Measurements from ENCODE around the gene LDLRAD4.

LDLRAD4 gene

DNA sequence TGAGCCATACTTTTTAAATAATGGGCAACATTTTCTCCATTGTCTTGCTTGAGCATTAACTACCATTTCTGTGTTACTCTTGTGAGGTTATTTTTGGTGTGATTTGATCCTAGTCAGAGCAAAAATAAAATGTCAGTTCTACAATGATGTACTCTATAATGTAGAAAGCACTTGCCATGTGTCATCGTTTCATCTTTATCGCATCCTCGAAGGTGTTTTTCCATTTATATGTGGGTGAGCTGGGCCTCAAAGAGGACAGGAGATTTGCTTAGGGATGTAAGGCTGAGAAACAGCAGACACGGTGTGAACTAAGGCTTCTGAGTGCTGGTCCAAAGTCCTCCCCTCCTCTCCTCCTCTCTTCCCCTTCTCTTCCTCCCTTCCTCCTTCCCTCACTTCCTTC lies 308.0 kb downstream of the LDLRAD4 start:
- DNase-seq = no peak

DNA sequence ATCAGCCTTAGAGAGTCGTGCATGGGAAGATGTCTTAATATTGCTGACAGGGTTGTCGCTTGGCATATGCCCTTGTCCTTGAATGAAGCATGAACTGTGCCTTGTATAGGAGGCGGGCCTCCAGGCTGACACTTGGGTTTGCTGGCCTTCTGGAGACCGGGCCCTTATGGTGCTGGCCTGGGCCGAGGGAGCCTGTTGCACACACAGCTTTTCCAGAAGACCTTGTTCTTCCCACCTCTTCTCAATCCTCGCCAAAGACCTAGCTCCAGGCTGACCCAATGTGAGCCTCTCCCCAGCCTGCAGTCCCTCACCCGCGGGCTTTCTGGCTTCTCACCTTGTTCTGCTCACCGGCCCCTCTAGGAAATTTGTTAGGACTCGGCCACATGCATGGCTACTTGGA lies 308.7 kb downstream of the LDLRAD4 start:
- DNase-seq = no peak

DNA sequence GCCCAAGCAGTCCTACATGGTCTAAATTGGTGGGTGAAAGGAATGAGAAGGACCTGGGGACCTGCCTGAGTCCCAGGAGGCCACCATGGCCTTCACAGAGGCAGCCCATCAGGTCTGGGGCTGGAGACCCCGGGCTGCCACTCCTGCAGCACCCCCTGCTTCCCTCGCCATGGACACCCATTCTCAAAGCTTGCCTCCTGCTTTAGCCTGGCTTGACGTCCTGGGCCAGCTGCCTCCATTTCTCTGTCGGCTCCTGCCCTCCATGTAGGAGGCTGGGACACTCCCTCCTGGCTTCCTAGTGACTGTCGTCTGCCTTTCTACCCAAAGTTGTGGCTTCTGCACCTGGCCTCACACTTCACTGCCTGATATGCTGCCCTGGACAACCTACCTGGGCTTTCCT lies 309.2 kb downstream of the LDLRAD4 start:
- no peak for DNase-seq

DNA sequence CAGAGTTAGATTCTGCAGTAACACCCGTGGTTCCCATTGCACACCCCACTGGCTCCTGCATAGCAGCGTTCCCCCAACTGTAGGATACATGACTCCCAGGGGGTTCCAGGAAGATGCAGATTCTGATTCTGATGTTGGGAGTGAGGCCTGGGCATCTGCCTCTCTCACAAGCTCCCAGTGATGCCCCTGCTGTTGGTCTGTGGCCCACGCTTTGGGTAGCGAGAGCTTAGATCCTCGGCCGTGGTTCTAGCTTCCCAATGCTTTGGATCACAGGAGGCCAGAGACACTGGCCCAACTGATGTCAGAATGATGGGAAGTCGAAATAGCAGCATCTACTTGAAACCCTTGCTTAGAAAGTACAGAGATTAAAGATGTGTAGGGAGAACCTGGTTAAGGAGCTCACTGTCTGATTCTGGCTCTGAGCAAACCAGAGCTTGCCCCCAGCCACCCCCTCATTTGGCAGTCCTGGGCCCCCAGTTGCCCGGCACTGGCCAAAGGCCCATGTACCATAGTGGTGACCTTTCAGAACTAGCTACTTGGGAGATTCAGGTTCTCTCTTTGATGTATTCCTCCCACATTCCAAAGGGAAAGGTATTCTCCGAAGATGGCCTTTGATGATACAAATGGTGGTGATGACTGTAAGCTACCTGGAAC lies 310.3 kb downstream of the LDLRAD4 start:
- DNase-seq = no peak

DNA sequence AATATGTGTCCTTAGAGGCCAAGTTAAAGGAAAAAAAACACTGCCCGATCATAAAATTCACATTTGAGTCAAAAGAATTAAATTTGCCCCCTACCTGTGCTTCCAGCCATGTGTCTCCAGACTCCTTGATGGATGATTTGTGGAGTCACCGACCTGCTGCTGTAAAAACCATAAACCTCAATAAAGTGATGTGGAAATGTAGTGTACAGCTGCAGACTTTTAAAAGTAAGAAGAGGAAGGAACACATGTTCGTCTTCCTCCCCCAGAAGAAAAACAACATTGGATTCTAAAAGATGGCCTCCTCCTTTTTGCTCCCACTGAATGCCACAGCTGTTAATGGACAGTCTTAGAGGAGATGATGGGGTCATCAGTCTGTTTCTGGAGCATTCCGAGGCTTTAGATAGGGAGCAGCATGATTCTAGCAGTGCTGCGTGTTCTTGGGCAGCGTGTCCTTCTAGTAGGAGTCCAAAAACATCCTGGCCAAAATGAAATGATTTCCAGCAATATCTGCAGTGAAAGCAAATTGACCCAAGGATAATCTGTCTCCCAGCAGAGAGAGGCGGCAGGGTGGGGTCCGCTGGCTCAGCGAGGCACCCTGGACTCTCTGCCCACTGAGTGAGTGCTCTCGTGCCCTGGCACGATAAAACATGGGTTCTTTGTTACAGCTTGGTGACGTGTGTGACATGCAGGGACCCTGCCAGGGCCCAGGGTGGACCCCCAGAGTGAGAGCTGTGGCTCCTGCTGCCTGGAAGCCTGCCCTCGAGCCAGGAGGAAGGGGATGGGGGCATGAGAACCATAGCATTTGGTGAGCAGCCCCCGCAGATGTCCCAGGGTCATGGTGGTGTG lies 311.7 kb downstream of the LDLRAD4 start:
- no peak for DNase-seq

DNA sequence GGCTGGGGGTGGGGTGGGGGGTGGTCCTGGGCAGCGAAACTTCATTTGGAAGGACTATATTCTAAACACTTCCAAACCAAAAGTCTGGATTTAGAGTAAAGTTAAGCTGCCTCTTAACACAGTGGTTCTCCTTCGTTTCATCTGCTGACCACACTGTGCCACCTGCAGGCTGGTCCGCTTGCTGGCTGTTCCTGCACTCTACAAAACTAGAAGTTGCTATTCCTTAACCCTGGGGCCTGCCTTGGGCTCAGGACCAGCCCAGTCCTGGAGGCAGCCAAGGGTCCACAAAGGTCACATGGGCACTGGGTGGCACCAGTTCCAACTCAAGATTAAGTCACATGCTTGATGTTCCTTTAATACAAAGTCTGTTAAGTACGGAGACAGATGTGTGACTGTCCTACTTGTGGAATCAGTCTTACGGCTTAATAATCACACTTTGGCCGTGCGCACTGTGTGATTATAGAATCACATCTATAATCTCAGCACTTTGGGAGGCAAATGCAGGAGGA lies 312.4 kb downstream of the LDLRAD4 start:
- peak; percentile 65 to 74 for DNase-seq

DNA sequence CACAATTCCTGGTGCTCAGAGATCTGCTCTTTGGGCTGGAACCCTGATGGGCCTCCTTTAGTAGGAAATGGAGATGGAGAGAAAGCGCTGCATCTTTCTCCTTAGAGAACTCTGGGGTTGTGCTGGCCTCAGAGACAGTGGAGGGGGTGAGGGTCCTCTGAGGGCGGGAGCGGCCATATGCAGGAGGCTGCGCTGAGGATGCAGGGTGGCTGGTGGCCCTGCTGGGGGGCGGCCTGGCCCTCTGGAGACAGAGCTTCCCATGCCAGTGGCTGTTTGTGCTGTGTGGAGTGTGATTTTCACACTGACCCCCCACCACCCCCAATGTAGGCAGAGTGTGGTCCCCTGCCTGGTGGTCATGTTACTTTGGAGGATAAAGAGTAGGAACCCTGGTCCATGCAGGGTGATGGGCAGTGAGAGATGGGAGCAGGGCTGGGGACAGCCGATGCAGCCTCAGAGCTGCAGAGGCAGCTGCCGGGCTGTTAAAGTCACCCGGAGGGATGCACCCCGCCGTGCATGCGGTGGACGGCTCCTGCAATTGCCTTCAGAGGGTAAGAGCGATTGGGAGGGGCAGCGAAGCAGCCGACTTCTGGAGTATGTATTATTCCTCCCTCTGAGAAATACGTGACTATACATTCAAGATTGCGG lies 313.2 kb downstream of the LDLRAD4 start:
- no peak for DNase-seq

DNA sequence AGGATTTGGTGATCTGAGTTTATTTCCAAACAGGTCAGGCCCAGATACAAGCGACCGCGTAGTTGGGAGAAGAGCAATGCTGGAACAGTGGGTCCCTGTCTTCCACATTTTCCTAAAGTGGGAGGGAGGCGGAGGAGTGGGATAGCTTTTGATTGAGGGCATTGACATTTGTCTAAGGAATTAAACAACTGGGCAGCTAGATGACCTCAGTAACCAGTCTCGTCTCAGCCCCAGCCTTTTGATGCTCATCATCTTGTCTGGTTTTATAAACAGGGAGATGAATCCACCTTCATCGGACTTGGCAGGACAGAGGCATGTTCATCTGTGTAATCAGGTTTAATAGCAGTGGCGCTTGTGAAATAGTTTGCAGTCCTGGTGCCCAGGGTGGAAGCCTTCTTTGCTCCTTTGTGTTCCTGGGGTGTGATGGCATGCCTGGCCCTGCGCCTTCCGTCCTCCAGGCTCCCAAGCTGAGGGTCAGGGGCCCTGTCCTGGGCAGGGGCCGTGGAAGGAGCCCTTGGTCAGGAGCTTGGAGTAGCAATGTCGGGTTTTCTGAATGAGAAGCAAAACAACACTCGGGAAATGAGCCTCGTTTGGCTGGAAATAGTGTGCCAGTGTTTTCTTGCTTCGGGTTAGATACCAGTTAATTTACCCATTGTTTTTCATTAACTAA lies 314.0 kb downstream of the LDLRAD4 start:
- DNase-seq = no peak

DNA sequence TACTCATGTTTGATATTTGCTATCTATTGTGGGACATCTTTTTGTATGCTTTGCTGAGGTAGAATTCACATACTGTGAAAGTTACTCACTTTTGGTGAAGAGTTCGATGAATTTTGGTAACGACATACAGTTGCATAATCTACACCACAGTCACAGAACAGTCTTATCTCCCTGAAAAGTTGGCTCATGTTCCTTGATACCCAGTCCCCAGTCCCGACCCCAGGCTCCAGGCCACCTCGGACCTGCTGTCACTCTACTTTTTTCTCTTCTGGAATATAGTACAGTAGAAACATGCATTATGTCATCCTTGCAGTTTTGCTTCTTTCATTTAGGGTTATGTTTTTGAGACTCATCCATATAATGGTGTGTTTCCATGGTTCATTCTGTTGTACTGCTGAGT lies 316.1 kb downstream of the LDLRAD4 start:
- DNase-seq = no peak

DNA sequence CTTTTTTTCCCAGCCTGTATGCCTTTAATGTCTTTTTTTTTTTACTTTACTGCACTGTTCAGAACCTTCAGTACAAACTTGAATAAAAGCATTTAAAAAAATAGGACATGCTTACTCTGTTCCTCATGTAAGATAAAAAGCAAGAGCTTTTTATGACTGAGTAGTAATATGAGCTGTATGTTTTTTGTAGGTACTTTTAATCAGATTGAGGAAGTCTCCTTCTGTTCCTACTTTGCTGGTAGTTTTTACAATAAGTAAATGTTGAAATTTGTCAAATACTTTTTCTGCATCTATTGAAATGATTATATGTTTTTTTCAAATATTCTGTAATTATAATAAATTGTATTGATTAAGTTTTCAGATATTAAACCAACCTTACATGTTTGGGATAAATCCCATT lies 318.0 kb downstream of the LDLRAD4 start:
- no peak for DNase-seq

DNA sequence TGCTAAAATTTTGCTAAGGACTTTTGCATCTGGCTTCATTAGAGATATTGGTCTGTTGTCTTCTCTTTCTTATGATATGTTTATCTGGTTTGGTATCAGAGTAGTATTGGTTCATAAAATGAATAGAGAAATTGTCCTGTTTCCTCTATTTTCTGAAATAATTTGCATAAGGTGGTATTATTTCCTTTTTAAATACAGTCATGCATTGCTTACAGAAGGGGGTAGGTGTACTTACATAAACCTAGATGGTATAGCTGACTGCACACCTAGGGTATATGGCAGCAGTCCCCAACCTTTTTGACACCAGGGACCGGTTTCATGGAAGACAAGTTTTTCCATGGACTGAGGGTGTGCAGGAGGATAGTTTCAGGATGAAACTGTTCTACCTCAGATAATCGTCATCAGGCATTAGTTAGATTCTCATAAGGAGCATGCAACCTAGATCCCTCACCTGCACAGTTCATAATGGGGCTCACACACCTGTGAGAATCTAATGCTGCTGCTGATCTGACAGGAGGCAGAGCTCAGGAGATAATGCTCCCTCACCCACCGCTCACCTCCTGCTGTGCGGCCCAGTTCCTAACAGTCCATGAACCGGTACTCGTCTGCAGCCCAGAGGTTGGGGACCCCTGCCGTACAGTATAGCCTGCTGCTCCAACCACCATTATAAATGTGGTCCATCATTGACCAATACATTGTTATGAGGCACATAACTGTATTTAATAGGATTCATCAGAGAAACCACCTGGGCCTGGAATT lies 318.6 kb downstream of the LDLRAD4 start:
- DNase-seq = no peak

DNA sequence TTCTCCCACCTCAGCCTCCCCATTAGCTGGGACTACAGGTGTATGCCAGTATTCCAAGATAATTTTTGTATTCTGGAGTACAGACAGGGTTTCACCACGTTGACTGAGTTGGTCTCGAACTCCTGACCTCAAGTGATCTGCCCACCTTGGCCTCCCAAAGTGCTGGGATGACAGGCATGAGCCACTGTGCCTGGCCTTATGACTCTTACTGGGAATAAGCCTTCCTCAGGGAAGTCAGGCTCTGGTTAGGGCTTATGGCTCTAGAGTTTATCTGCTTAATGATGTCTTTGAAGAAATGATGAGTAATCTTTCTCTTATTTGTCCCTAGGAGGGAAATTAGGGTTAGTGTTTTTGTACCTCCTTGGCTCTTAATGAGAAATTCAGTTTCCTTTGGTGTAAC lies 320.1 kb downstream of the LDLRAD4 start:
- no peak for DNase-seq

DNA sequence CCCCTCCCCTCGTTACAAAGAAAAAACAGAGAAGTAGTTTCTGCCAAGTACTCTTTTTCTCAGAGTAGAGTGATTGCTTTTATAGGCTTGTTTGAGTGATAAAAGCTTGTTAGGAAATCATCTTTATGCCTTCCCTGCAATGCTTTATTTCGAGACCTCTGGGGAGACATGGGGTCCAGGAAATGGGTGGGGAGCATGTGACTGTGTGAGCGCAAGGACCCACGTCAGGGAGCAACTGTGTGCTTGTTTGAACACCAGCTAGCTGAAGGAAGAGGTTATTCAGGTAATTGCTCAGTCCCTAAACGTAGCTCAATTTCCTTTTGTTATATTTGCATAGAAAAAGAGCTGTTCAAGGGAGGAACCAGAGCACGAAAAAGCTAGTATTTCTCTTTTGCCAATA lies 320.5 kb downstream of the LDLRAD4 start:
- DNase-seq = no peak

DNA sequence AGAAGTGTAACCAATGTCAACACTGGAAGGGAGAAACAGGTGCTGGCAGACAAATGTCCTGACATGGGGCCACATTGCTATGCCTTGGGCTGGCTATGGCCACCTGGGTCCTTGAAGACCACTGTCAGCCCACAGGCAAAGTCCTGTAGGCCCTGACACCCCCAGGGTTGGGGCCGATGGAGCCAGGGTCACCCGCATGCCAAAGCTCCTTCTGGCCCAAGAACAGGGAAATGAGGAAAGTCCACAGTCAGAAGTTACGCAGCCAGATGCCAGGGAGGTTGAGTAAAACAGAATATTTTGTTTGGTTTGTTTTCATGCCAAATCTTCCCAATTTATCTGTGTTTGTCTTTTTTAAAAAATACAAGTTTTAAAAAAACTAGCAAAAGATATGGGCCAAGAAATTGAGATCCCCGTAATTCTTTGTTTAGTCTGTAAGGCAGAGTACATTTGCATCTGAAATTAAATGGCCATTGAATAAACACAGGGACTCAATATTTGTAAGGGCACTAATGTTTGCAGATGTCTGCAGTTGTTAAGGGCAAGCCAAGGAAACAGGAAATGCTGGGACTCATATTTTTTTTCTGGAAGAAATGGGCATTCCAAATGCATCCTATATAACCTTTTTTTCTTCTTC lies 321.4 kb downstream of the LDLRAD4 start:
- no peak for DNase-seq

DNA sequence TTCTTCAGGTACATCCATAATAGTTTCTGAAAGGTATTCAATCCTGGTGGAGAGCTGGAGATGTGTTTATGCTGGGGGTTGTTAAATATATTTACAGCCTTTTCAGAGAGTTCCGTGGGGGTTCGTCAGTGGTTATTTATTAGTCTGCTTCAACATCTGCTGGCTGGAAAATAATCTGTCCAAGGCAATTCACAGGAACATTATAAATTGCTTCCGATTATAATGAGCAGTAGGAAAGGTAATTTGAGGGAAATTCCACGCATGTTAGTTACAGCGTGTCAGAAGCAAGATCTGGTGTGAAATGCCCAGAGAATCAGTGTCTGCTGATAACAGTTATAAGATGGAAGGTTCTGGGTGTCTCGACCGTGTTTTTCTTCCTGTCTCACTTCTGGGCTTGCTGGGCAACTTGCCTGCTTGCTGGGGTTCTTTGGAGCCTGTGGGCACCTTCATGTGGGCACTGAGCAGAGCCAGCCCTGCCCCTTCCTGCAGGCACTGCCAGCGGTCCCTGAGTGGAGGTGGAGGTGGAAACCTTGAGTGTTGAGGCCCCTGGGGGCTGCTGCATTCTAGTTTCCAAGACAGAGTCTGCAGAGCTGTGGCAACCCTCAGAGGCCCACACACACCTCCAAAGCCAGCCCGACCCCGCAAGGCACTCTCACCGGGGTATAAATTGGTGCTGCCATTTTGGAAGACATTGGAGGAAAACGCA lies 322.1 kb downstream of the LDLRAD4 start:
- DNase-seq = no peak

DNA sequence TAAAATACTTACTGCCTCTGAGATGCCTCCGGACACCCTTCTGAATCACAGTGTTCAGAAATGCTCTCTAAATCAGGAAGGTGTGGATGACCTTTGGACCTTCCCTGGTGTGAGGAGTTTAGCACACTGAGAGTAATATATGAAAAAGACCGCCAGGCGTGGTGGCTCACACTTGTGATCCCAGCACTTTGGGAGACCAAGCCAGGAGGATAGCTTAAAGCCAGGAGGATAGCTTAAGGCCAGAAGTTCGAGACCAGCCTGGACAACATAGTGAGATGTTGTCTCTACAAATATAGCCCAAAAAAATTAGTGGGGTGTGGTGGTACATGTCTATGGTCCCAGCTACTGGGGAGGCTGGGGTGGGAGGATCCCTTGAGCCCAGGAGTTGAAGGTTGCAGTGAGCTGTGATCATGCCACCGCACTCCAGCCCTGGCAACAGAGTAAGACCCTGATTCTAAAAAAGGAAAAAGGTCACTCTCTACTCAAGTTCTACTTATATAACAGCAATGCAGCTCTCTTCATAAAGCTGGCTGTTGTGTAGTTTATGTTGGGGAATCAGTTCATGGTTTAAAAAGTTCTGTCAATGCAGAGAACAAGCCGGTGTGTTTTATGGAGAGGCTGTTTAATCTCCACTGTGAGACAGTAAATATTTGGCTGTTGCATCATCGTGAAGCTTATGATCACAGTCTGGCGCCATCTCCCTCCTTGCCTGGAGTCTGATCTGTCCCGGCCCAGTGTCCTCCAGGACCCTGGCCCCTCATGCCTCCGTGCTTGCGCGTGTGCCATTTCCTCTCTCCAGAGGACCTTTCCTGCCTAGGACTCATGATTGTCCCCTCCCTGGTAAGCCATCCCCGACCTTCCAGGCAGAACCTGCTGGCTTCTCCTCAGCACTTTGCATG lies 323.3 kb downstream of the LDLRAD4 start:
- no peak for DNase-seq

DNA sequence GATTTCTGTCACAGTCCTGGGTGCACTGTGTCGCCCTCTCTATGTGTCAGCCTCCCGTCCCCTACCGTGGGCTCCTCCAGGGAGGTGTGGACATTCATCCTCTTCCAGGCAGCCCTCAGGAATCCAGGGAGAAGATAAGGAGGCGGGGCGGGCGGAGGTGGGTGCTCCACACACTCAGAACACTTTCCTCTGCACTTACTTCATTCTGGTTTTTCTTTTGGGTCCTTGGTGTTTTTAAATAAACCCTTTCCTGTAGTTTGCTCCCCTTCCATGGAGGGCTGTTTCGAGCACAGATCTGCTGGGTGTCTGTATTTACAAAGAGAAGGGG lies 323.9 kb downstream of the LDLRAD4 start:
- no peak for DNase-seq

DNA sequence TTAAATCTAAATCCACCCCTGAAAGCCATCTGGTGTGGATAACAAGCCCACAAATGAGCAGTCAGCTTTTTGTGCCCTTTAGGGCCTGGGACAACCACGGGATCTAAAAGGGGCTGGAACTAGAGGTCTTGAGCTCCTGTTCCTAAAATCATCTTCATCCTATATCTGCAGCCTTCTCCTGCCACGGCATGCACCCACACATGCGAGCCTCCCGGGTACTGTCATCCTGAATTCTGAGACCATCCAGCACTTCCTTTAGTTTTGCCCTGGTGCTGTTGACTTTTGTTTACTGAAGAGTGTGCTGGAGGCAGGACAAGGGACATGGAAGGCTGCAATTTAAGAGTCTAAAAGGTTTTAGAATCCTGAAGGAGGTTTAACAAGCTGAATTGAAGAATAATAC lies 324.6 kb downstream of the LDLRAD4 start:
- DNase-seq = no peak

DNA sequence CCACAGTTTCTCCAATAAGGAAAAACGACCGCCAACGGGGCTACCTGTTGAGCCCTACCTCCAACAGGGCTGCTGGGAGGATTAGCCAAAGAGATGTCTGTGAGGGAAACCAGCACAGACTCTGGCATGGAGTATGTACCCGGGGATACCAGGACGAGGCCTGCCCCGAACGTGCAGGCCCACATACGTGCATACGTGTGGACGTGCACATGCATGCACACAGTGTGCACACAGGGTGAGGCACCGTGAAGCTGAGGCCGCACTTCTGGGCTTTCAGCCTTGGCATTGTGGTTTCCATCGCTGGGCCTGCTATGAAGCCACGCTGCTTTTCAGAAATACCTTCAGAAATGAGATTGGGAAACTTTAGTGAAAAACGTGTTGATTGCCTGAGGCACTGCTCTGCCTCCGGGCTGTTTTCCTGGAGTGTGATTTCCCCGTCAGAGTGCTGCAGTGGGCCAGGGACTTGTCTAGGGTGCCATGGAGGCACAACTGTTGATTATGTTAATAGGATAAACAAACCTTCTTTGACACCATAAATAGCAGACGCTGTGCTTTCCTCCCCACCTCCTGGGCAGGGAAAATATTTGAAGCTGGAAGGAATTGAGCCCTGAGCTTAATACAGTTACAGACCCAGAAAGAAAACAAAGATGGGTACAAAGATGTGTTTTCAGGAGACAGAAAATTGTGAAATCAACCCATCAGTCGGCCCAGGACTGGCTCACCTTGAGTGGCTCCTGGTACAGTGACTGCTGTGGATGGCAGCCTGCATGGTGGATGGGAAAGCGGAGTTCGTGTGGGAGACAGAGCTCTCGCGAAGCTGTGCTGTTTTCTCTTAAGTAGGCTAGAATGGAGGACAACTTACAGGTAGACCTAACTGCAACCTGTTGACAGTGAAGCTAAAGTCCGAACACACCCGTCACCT lies 325.5 kb downstream of the LDLRAD4 start:
- no peak for DNase-seq

Measured in hippocampal formation (tissue), 2 donors.